GM19372 (cell line): Measurements from ENCODE around the gene NPTX1.

Source experiments
- ATAC-seq: cut with Tn5 transposase; IDR thresholded peaks from one replicate; pipeline ENCODE4 v1.9.1; 2021; ENCODE audit warnings: mild to moderate bottlenecking, low read depth, moderate library complexity; ENCODE audit not compliant: unreplicated experiment

Gene NPTX1

GRCh38 chr17:80504686-80505413 is 28.4 kb upstream of the NPTX1 start:
- no peak for ATAC-seq

- no peak for ATAC-seq
These were observed 27.5 kb upstream of the NPTX1 start for GRCh38 chr17:80503921-80504320.

- ATAC-seq: no peak
These were observed 26.6 kb upstream of the NPTX1 start for GRCh38 chr17:80503031-80503430.

GRCh38 chr17:80502578-80502877 is 26.1 kb upstream of the NPTX1 start:
- ATAC-seq: no peak

- no peak for ATAC-seq
These were observed 25.6 kb upstream of the NPTX1 start for GRCh38 chr17:80501741-80502577.

GRCh38 chr17:80499961-80500665 is 23.7 kb upstream of the NPTX1 start:
- no peak for ATAC-seq

GRCh38 chr17:80499560-80499959 is 23.2 kb upstream of the NPTX1 start:
- no peak for ATAC-seq

GRCh38 chr17:80498920-80499410 is 22.6 kb upstream of the NPTX1 start:
- no peak for ATAC-seq

- no peak for ATAC-seq
These were observed 22.0 kb upstream of the NPTX1 start for GRCh38 chr17:80498242-80498919.

GRCh38 chr17:80497726-80498241 is 21.4 kb upstream of the NPTX1 start:
- no peak for ATAC-seq

GRCh38 chr17:80494547-80494946 is 18.1 kb upstream of the NPTX1 start:
- no peak for ATAC-seq

GRCh38 chr17:80492343-80493136 is 16.1 kb upstream of the NPTX1 start:
- no peak for ATAC-seq

GRCh38 chr17:80491478-80492342 is 15.3 kb upstream of the NPTX1 start:
- ATAC-seq: no peak

GRCh38 chr17:80487511-80487910 is 11.1 kb upstream of the NPTX1 start:
- ATAC-seq: no peak

- ATAC-seq: no peak
These were observed 10.3 kb upstream of the NPTX1 start for GRCh38 chr17:80486692-80487091.

GRCh38 chr17:80485846-80486245 is 9.4 kb upstream of the NPTX1 start:
- ATAC-seq: no peak

GRCh38 chr17:80482555-80483308 is 6.3 kb upstream of the NPTX1 start:
- ATAC-seq: no peak

GRCh38 chr17:80482058-80482318 is 5.6 kb upstream of the NPTX1 start:
- no peak for ATAC-seq
